Measurements from ENCODE around the gene PALLD.

The PALLD gene

DNA sequence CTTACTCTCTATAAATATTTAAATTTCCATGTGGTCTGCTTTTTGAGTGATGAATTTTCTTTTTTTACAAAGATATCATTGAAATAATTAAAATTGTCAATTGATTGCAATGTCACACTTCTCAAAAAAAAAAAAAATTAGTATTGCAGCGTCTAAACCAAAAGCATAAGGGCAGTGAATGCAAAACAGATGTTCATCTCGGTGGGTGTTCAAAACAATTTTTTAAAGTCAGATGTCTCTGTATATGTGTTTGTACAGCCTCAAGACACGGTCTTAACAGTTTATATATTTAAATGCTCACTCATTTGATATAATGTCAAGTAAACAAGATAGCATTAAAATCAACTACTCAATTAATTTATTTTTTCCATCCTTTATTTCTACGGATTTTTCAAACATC is 52.3 kb downstream of the PALLD start:
- TF ChIP-seq, protein P1, sequence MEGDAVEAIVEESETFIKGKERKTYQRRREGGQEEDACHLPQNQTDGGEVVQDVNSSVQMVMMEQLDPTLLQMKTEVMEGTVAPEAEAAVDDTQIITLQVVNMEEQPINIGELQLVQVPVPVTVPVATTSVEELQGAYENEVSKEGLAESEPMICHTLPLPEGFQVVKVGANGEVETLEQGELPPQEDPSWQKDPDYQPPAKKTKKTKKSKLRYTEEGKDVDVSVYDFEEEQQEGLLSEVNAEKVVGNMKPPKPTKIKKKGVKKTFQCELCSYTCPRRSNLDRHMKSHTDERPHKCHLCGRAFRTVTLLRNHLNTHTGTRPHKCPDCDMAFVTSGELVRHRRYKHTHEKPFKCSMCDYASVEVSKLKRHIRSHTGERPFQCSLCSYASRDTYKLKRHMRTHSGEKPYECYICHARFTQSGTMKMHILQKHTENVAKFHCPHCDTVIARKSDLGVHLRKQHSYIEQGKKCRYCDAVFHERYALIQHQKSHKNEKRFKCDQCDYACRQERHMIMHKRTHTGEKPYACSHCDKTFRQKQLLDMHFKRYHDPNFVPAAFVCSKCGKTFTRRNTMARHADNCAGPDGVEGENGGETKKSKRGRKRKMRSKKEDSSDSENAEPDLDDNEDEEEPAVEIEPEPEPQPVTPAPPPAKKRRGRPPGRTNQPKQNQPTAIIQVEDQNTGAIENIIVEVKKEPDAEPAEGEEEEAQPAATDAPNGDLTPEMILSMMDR (IDR thresholded peaks at IDR 0.05; ENCODE audit: borderline replicate concordance, control extremely low read depth, extremely low read depth, insufficient read depth, missing control alignments): no peak
- no peak for DNase-seq (ENCODE audit: low spot score)
- in situ Hi-C loops (cut with MboI; ENCODE audit: low sequenced_read_pairs, unreplicated experiment): no loop called here

DNA sequence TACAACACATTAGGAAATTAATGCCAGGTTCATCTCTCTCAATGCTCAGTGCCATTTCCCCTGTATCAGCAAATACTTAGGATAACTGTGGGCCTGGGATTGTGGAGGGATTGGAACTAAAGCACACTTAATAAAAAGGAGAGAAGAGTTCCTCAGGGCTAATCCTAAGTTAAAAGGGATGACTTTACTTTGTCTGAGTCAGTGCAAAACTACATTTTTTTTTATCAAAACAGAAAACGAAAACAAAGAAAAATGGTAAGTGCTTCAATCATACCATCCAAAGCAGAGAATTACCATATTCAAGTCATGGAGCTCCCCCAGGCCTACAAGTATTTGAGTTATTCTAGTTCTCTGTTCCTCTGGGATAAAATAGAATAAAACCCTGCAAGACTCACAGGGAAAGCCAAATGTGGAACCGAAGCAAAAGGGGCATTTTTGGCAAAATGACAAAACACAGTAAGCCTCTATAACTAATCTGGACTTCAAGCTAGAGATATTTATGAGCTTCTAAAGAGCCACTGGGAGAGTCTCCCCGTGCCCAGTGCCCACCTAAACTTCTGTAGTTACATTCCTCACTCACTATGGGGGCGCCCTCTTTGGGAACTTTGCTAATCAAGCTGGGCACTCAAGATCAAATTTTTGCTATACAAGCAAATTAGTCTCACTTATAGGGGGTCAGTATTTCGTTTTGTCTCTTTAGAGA is 53.4 kb downstream of the PALLD start:
- TF ChIP-seq, protein P1 (IDR thresholded peaks at IDR 0.05; ENCODE audit: borderline replicate concordance, control extremely low read depth, extremely low read depth, insufficient read depth, missing control alignments): no peak
- in situ Hi-C loops (cut with MboI; ENCODE audit: low sequenced_read_pairs, unreplicated experiment): no loop called here
- no peak for DNase-seq (ENCODE audit: low spot score)

DNA sequence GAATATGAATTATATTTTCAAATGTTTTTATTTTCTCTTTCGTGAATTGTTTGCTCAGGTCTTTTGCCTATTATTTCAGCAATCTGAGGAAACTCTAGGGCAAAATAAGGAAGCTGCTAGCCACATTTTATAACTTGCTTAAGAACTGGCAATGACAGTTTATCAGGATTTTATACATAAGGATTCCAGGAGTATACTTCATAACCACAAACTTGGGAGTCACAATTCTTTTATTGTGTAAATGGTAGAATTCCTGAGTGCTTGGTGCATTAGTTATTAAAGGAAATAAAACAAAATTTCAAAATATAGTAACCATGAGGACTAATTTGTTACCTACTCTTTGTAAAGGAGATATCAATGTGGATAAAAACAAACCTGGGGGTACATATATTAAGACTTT is 54.4 kb downstream of the PALLD start:
- DNase-seq (ENCODE audit: low spot score): no peak
- in situ Hi-C loops (cut with MboI; ENCODE audit: low sequenced_read_pairs, unreplicated experiment): no loop called here
- TF ChIP-seq, protein P1 (IDR thresholded peaks at IDR 0.05; ENCODE audit: borderline replicate concordance, control extremely low read depth, extremely low read depth, insufficient read depth, missing control alignments): no peak

DNA sequence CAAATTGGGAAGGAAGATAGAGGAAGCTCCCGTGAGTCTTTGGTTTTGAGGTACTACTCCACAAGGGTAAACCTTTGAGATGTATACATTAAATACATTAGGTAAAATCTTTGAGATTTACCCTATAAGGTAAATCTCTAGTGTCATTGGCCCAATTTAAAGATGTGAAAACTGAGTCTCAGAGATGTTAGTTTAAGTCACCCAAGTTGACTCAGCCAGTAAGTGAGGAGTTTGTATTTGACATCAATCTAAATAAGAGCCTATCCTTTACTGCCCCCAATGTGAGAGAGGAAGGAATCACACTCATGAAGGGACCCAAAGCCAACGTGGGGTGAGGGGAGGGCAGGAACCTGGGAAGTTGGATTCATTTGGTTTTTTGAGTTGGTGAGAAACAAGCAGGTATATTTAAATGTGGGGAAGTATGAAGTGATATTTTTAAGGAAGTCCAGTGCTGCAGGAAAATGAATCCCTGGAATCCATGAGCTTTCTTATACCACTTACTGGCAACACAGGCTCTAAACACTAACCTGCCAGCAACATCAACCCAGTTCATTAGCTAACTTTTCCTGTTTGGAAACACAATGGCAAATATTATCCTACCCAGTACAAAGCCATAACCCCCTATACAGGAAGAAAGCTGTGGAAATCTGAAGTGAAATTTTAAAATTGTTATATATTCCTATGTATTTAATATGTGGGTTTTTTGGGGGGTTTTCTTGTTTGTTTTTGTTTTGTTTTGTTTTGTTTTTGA is 55.3 kb downstream of the PALLD start:
- TF ChIP-seq, protein P1 (IDR thresholded peaks at IDR 0.05; ENCODE audit: borderline replicate concordance, control extremely low read depth, extremely low read depth, insufficient read depth, missing control alignments): no peak
- no peak for DNase-seq (ENCODE audit: low spot score)
- in situ Hi-C loops (cut with MboI; ENCODE audit: low sequenced_read_pairs, unreplicated experiment): no loop called here

DNA sequence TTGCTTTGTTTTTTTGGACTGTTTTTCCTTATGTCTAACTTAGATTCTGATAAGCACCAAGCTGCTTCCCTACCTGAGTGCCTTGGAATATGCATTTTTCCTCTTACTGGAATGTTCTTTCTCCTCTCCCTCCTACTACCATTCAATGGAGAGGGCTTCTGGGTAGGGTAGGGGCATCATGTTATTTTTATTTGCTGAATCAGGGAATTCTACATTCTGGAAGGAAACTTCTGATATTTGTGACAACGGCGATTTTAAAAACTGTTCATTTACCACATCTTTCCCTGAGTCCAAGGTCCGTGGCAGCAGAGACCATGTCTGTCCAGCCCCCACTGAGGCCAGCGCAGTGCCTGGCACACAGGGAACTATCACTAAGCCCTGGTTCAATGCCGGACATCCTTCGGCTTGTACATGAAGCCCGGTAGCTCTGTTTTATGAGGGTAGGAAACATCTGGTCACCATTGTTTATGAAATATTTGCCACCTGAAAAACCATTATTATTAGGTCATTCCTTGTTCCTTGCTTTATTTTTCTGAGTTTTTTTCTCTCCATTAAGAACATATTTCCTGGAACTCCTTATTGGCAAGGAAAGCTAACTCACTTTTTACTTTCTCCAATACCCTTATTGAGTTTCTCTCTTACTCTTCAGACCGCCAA is 57.0 kb downstream of the PALLD start:
- no peak for DNase-seq (ENCODE audit: low spot score)
- in situ Hi-C loops (cut with MboI; ENCODE audit: low sequenced_read_pairs, unreplicated experiment): no loop called here
- TF ChIP-seq, protein P1 (IDR thresholded peaks at IDR 0.05; ENCODE audit: borderline replicate concordance, control extremely low read depth, extremely low read depth, insufficient read depth, missing control alignments): no peak

DNA sequence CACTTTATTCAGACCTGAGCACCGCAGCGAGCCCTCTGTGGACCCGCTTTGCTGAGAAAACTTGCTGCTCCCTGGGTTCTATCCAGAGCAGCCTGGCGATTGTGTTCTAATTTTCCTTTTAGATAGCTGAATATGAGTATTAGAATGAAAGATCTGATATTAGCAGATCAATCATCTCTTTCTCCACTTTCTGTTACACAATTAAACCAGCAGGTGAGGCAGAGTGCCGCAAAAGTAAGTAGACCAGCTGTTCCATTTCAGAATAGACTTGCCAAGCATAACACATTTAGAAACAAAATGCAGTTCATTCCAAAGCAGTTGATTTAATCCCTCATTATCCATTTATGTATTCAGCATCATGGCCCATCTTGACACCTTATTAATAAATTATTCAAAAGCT is 58.6 kb downstream of the PALLD start:
- TF ChIP-seq, protein P1 (IDR thresholded peaks at IDR 0.05; ENCODE audit: borderline replicate concordance, control extremely low read depth, extremely low read depth, insufficient read depth, missing control alignments): no peak
- no peak for DNase-seq (ENCODE audit: low spot score)
- in situ Hi-C loops (cut with MboI; ENCODE audit: low sequenced_read_pairs, unreplicated experiment): no loop called here

Data from GM13976 (cell line).